ENCODE results near the gene PRKAR1B.
A peak's percentile ranks its signal among the peaks of the same experiment; 100 is the strongest.

Gene PRKAR1B

DNA sequence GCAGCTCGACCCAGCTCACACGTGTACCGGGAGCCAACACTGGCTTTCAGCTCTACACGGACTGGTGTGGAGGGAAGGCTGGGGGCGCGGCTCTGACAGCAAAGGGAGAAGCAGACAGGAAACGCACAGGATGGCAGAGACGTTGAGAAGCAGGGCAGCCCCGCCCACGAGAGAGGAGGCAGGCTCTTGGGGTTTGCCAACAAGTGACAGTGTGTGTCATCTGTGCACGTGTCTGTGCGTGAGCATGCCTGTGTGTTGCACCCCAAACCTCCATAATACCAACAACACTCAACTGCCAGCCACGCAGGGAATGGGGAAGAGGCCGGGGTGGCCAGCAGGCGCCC lies 143.0 kb downstream of the PRKAR1B start:
- peak; percentile 94 for DNase-seq

- DNase-seq = no peak
These were observed 143.5 kb downstream of the PRKAR1B start for GRCh38 chr7:583410-584121.

- DNase-seq = peak; percentile 15
These were observed 144.2 kb downstream of the PRKAR1B start for GRCh38 chr7:582931-583330.

- DNase-seq = no peak
These were observed 144.8 kb downstream of the PRKAR1B start for GRCh38 chr7:582081-582835.

DNA sequence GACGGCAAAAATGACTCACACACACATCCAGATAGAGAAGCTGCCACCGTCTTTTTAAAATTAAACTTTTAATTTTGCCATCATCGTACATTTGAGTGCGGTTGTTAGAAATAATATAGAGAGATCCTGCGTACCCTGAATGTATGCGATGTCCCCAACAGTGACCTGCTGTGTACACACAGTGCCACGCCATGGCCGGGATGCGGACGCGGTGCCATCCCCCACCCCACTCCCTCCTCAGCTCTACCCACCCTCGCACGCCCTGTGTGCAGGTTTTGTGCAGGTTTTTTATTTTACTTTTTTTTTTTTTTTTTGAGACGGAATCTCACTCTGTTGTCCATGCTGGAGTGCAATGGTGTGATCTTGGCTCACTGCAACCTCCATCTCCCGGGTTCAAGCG lies 148.7 kb downstream of the PRKAR1B start:
- no peak for DNase-seq

GRCh38 chr7:577741-578370 lies 149.2 kb downstream of the PRKAR1B start:
- no peak for DNase-seq

DNA sequence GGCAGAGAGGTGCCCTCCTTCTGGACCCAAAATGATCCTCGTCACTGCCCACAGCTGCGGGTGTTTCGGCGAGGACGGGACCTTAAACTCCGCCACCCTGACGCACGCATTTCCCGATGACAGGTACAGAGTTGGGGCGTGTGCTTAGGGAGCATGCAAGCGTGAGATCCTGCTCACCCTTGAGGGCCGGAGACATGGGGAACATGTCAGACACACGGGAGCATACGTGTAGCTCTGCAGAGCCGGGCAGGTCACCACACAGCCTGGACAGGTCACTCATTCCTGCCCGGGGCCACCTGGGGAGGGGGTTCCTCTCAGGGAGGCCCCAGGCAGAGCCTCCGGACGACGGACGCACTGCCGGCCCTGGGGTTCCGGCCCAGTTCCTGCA lies 149.8 kb downstream of the PRKAR1B start:
- no peak for DNase-seq

- no peak for DNase-seq
These were observed 150.4 kb downstream of the PRKAR1B start for GRCh38 chr7:576524-577277.

DNA sequence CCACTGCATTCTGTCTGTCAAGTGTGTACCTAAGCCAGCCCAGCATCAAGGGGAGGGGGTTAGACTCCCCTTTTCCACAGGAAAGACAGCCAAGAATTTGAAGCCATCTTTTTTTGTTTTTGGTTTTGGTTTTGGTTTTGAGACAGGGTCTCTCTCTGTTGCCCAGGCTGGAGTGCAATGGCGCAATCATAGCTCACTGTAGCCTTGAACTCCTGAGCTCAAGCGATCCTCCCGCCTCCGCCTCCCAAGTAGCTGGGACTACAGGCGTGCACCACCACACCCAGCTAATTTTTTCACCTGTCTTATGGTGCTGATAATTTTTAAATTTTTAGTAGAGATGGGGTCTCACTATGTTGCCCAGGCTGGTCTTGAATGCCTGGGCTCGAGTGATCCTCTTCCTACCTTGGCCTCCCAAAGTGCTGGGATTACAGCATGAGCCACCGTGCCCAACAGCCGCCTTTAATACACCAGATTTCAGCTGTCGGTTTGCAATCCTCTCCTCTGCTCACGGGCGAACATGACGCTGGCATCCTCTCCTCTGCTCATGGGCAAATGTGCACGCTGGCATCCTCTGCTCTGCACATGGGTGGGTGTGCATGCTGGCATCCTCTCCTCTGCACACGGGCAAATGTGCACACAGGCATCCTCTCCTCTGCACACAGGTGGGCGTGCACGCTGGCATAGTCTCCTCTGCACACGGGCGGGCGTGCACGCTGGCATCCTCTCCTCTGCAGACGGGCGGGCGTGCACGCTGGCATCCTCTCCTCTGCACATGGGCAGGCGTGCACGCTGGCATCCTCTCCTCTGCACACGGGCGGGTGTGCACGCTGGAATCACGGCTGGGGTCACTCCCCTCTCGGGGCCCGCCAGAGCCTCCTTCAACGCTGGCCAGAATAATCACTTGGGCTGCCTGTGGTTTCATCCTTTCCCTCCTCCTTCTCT lies 151.4 kb downstream of the PRKAR1B start:
- DNase-seq = no peak

DNA sequence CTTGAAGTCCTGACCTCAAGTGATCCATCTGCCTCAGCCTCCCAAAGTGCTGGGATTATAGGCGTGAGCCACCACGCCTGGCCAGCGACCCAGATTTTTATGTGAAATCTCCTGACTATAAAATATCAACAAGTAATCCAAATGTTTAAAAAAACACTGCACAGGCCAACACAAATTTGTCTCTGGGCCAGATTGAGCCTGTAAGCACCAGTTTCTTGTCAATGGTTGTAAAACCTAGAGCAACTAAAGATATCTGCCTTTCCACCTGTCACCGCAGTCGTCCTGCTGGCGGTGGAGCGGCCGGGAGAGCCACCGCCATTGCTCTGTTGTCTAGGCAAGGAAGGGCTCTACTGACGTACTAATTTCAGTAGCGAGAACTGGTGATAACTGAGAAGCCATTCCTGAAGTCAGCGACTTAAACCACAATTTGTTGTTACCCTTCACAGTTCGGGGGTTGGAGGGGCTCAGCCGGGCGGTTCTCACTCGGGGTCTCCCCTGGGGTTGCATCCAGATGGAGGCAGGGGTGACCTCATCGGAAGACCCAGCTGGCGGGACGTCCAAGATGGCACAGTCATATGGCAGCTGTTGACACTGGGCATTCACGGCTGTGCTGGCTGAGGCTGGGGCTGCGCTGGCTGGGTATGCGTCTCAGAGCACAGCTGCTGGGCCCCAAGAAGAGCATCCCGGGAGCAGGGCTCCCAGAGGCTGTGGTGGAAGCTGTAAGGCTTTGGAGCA lies 152.3 kb downstream of the PRKAR1B start:
- no peak for DNase-seq

DNA sequence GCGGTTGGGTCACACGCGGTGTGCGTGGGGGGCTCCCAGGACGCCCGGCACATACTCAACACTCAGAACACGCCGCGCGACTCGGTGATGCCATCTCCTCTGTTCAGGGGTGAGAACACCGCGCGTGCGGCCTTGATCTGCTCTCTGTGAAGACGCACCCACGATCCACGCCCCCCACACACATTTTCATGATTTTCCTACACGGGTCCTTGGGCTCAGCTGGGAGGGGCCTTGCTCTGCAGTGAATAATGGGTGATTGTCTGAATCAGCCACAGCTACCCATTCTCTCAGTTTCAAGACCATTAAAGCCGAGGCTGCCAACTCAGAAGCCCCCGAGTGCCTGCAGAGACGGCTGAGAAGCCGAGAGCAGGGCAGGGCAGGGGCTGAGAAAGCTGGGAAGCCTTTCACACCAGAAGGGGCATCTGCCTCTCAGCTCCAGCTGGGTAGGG lies 153.1 kb downstream of the PRKAR1B start:
- no peak for DNase-seq

- DNase-seq = no peak
These were observed 153.7 kb downstream of the PRKAR1B start for GRCh38 chr7:573269-573932.

GRCh38 chr7:572416-573268 lies 154.4 kb downstream of the PRKAR1B start:
- DNase-seq = no peak

- DNase-seq = no peak
These were observed 155.2 kb downstream of the PRKAR1B start for GRCh38 chr7:571718-572415.

- no peak for DNase-seq
These were observed 155.9 kb downstream of the PRKAR1B start for GRCh38 chr7:571096-571717.

DNA sequence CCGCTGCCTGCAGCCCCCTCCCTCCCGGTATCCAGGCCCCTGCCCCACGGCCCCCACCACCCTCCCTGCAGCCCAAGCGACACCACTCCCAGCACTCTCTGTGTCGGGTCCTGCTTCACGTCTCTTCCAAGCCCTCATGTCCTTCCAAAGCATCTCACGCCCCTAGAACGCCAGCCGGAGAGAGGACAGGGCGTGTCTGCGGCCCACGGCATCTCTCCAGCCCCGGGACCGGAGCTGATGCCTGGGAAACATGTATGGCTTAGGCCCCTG lies 156.3 kb downstream of the PRKAR1B start:
- DNase-seq = no peak

DNA sequence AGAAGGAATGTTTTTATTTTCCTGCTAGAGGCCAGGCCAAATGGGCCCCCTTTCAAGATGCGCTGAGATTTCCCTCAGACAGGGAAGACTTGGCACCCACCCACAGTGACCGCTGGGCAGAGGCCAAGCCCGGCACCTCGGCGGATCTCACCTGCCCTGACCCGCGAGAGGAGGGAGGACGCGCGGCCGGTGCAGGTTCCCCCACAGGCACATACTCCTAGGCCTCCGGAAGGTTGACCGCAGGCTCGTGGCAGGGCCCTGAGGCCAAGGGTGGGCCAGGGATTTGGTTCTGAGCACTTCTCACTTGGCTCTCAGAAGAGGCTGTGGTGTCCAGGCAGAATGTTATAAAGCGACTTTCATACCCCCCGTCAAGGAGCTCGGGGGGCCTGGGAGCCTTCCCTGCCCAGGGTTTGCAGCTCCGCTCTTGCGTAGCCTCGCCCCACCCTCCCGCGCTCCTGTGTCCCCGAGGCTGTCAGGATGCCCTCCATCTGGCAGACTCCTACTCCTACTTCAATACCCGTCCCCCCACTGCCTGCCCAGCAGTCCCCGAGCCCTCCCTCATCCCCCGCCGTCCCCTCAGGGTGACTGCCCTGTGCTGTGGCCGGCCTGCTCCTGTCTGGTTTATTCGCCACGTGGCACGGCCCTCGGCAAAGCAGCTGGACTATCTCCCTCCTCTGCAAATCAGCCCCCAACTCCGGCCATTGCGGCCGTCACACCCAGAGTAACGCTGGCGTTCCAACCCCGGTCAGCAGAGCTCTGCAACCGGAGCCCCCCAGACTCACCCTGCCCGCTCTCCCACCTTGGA lies 156.9 kb downstream of the PRKAR1B start:
- DNase-seq = no peak
